Smooth muscle cell (in vitro differentiated cells): ENCODE measurements around the gene NCOA3. TPM values are rescaled to one million over a fixed set of nuclear protein-coding genes. Genes with fewer than 3 reads are reported as not detected.

ENCODE experiments used
- DNase-seq: peaks from one replicate; lab custom pipeline; 2025; ENCODE audit not compliant: unreplicated experiment; lab: John Stamatoyannopoulos, UW
- H2AFZ ChIP-seq: fragments of 200-600 bp; sonication (generic); 2 replicates; pipeline ENCODE4 v1.6.0; 2016; ENCODE audit warnings: antibody characterized with exemption, low read depth, mild to moderate bottlenecking
- H3F3A ChIP-seq: fragments of 200-600 bp; sonication (generic); 2 replicates; pipeline ENCODE4 v1.6.0; 2017; ENCODE audit warnings: antibody characterized with exemption, low read depth
- H3K27ac ChIP-seq: fragments of 200-600 bp; sonication (generic); 2 replicates; pipeline ENCODE4 v1.5.1; 2016; ENCODE audit warnings: low read depth, mild to moderate bottlenecking
- H3K27me3 ChIP-seq: fragments of 200-600 bp; sonication (generic); 2 replicates; pipeline ENCODE4 v1.6.1; 2016; ENCODE audit warnings: low read depth, mild to moderate bottlenecking
- H3K36me3 ChIP-seq: fragments of 200-600 bp; sonication (generic); 2 replicates; pipeline ENCODE4 v1.5.1; 2016; ENCODE audit warnings: low read depth
- H3K4me1 ChIP-seq: fragments of 200-600 bp; sonication (generic); 2 replicates; pipeline ENCODE4 v1.5.1; 2016; ENCODE audit warnings: low read depth
- H3K4me2 ChIP-seq: fragments of 200-600 bp; sonication (generic); 2 replicates; pipeline ENCODE4 v1.6.0; 2016; ENCODE audit warnings: mild to moderate bottlenecking
- H3K4me3 ChIP-seq: fragments of 200-600 bp; sonication (generic); 2 replicates; pipeline ENCODE4 v1.5.1; 2016; ENCODE audit warnings: mild to moderate bottlenecking
- H3K79me2 ChIP-seq: fragments of 200-600 bp; sonication (generic); 2 replicates; pipeline ENCODE4 v1.6.0; 2016; ENCODE audit warnings: low read depth, mild to moderate bottlenecking
- H3K9ac ChIP-seq: fragments of 200-600 bp; sonication (generic); 2 replicates; pipeline ENCODE4 v1.6.0; 2016; ENCODE audit warnings: low read depth
- H3K9me3 ChIP-seq: fragments of 200-600 bp; sonication (generic); replicated peaks from 2 replicates; pipeline ENCODE4 v1.5.1; 2016; ENCODE audit warnings: low read depth
- H4K20me1 ChIP-seq: fragments of 200-600 bp; sonication (generic); 2 replicates; pipeline ENCODE4 v1.6.0; 2016; ENCODE audit warnings: low read depth
- CTCF ChIP-seq: fragments of 200-600 bp; sonication (generic); IDR thresholded peaks from 2 replicates; pipeline ENCODE4 v1.5.1; 2017; ENCODE audit warnings: borderline replicate concordance, mild to moderate bottlenecking, antibody characterized with exemption; ENCODE audit not compliant: insufficient read depth, poor library complexity, severe bottlenecking
- WGBS: methylation state at CpG from one replicate; pipeline ENCODE4 v1.1.7; 2016; ENCODE audit warnings: low lambda C conversion rate; 5-methylcytosine and 5-hydroxymethylcytosine counted together
- polyA plus RNA-seq: library from polyadenylated mRNA; unstranded; fragments of >200 nt; fragmentation: Nextera tagmentation; extraction: Ambion mirVana; gene quantifications from 2 replicates; pipeline ENCODE4 v1.2.1, GENCODE V29; 2016
- total RNA-seq: library from RNA; depleted of rRNA; stranded (reverse); fragments of >200 nt; gene quantifications from 2 replicates; pipeline ENCODE4 v1.2.3, GENCODE V29; 2014

NCOA3 gene
- total and polyA plus RNA-seq, 2 experiments from 2014 or later = 6.0 to 28.4 TPM

DNA sequence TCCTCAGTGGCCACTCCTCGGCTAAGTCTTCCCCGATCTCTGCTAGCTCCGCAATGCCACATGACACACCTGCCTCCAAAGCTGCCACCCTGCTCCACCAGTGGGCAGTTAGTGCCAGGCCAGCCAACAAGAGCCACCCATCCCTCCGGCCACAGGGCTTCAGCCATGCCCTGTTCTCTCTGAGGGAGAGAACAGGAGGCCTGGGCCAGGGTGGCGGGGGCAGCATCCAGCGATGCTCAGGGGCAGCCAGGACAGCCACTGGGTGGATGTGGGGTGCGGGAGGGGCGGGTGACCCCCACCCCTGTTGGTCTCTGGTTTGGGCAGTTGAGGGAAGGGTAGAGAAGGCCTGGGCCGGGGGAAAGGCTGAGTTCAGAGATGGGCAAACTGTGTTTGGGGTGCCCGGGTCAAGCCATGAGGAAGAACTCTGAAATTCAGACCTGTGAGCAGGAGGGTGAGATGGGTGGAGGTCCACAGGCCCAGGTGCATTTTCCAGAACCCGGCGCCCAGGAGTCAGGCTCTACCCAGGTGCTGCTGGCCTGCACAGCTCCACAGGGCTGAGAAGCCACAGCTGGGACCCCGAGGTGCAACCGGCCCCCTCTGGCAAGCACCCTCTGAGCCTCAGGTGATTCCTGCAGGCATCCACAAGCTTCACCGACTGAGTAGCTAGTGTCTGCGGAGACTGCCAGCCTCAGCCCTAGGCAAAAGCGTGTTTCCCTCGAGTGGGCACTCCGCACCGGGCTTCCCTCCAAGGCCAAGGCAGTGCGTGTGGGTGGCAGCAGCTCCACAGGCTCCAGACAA, 192.5 kb downstream of the NCOA3 start:
- peaks cover 11% of the 10 kb centered on the region for H3K36me3 ChIP-seq
- 96% methylated on average over 21 of the region's 21 CpGs for WGBS
- no peak overlapping the region for H2AFZ ChIP-seq
- H3F3A ChIP-seq = peaks cover 5% of the 10 kb centered on the region
- no peaks in the 10 kb centered on the region for H3K4me1 ChIP-seq
- H3K9me3 ChIP-seq = peaks cover 20% of the 10 kb centered on the region
- no peak for TF ChIP-seq CTCF
- no peaks in the 10 kb centered on the region for H3K79me2 ChIP-seq
- no peaks in the 10 kb centered on the region for H3K27me3 ChIP-seq
- H3K9ac ChIP-seq = no peak overlapping the region
- H3K4me2 ChIP-seq = no peak overlapping the region
- no peak overlapping the region for H3K4me3 ChIP-seq
- no peak overlapping the region for H3K27ac ChIP-seq
- no peak for DNase-seq
- no peaks in the 10 kb centered on the region for H4K20me1 ChIP-seq

DNA sequence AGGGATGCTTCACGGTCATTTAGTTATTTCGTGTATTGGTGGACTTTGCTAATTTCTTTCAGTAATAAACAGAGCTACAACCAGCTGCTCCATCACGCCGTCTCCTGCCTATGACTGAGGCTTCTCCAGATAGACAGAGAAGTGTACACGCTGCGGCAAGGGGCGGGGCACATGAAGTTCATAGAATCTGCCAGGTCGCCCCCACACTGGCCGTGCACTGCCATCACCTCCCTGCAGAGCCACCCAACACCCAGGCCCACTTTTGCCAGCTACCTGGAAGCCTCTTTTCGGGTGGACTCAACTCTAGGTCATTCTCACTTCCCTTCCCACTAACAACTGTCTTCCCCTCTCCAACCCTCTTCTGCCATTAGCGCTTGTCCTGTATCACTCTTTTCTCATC, 195.2 kb downstream of the NCOA3 start:
- no peaks in the 10 kb centered on the region for H3K27me3 ChIP-seq
- no peak overlapping the region for H3K4me3 ChIP-seq
- H2AFZ ChIP-seq = no peak overlapping the region
- H3K9ac ChIP-seq = no peak overlapping the region
- no peak for DNase-seq
- H3K4me2 ChIP-seq = no peak overlapping the region
- H4K20me1 ChIP-seq = no peaks in the 10 kb centered on the region
- H3K36me3 ChIP-seq = peaks cover 9% of the 10 kb centered on the region
- no peaks in the 10 kb centered on the region for H3K79me2 ChIP-seq
- over 99% methylated on average over 11 of the region's 11 CpGs for WGBS
- TF ChIP-seq CTCF = no peak
- no peaks in the 10 kb centered on the region for H3K4me1 ChIP-seq
- peaks cover 13% of the 10 kb centered on the region for H3K9me3 ChIP-seq
- peaks cover 5% of the 10 kb centered on the region for H3F3A ChIP-seq
- H3K27ac ChIP-seq = no peak overlapping the region

DNA sequence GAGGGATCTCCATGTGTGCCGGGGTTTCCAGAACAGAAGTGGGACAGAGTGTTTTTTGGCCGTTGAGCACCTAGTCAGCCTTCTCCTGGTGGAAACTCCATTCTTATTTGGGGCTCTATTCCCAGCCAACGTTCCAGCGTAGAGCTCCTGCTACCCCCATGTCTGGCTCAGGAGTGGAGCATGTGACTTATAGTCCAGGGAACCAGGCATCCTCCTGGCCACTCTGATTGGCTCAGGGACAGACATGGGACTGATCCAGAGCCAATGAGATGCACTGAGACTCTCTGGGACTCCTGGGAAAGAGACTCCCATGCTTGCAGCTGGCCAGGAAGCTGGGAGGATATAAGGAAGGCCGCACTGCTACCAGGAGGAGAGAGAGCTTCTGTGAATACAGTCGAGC, 196.5 kb downstream of the NCOA3 start:
- Histone ChIP-seq H3K4me2 (no peak overlapping the region), H3K4me3 (no peak overlapping the region), H3K27me3 (no peaks in the 10 kb centered on the region), H3K27ac (no peak overlapping the region), H4K20me1 (no peaks in the 10 kb centered on the region), H3K9ac (no peak overlapping the region), H3K4me1 (no peaks in the 10 kb centered on the region), H3K79me2 (no peaks in the 10 kb centered on the region), H3K36me3 (no peaks in the 10 kb centered on the region), H3F3A (peaks cover 5% of the 10 kb centered on the region), H2AFZ (no peak overlapping the region), H3K9me3 (peaks cover 4% of the 10 kb centered on the region)
- no peak for DNase-seq
- TF ChIP-seq CTCF = no peak
- 96% methylated on average over 6 of the region's 6 CpGs for WGBS

DNA sequence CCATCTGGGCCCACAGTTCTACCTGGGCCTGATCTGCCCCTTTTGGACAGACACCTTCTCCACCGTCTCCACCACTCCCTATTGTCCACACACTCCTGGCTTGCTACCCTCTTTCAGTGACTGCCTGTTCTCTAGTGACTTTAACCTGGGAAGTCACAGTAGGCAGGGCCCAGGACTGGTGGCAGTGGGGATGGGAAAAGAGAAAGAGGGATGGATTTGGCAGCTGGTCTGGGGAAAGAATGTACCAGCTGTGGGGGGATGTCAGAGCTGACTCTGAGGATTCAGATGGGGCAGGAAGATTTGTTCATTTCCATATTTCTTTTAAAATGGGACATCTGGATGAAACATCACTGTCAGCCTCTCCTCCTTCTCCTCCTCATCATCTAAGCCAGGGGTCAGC, 198.1 kb downstream of the NCOA3 start:
- Histone ChIP-seq H3K79me2 (no peaks in the 10 kb centered on the region), H2AFZ (no peak overlapping the region), H3K36me3 (no peaks in the 10 kb centered on the region), H3K9me3 (no peaks in the 10 kb centered on the region), H4K20me1 (no peaks in the 10 kb centered on the region), H3K4me3 (no peak overlapping the region), H3K27me3 (no peaks in the 10 kb centered on the region), H3K4me1 (no peaks in the 10 kb centered on the region), H3F3A (peaks cover 5% of the 10 kb centered on the region), H3K4me2 (no peak overlapping the region), H3K27ac (no peak overlapping the region), H3K9ac (no peak overlapping the region)
- no peak for DNase-seq
- WGBS = 92% methylated on average over 1 of the region's 1 CpG
- TF ChIP-seq CTCF = no peak
